GM12891 (cell line): ENCODE results near the gene NKD1. TPM values are rescaled to one million over a fixed set of nuclear protein-coding genes. Genes with fewer than 3 reads are reported as not detected.
"Not testable (repeated sequence)": the region's sequence is repeated elsewhere in the genome, so short reads cannot be mapped to it uniquely, and the experiment has no call there.

Experiments
- DNase-seq: peaks from one replicate; pipeline ENCODE4 v3.0.0; 2011; ENCODE audit warnings: low spot score; ENCODE audit not compliant: insufficient read length
- FAIRE-seq: peaks from 2 replicates; lab custom pipeline; 2011; peaks lifted over from hg19 to GRCh38; lab: Jason Lieb, UNC
- PAX5 ChIP-seq: IDR thresholded peaks from 2 replicates; pipeline ENCODE4 v1.6.1; 2011; ENCODE audit warnings: low read length, moderate library complexity, mild to moderate bottlenecking; ENCODE audit not compliant: insufficient read depth, severe bottlenecking
- POLR2A ChIP-seq: IDR thresholded peaks from 2 replicates; pipeline ENCODE4 v1.6.1; 2011; ENCODE audit warnings: low read depth, low read length, control low read depth
- POLR2AphosphoS5 ChIP-seq: IDR thresholded peaks from 2 replicates; pipeline ENCODE4 v1.6.1; 2011; ENCODE audit warnings: low read depth, low read length, control low read depth
- POU2F2 ChIP-seq: IDR thresholded peaks from 2 replicates; pipeline ENCODE4 v1.6.1; 2011; ENCODE audit warnings: low read depth, mild to moderate bottlenecking, control low read depth, low read length, moderate library complexity
- SPI1 ChIP-seq: IDR thresholded peaks from 2 replicates; pipeline ENCODE4 v1.6.1; 2011; ENCODE audit warnings: low read depth, low read length, control low read depth
- TAF1 ChIP-seq: IDR thresholded peaks from 2 replicates; pipeline ENCODE4 v1.6.1; 2011; ENCODE audit warnings: low read depth, low read length, control low read depth
- polyA plus RNA-seq: library from polyadenylated mRNA; unstranded; fragments of >200 nt; gene quantifications from one replicate; pipeline ENCODE4 v1.2.1, GENCODE V29; 2012; ENCODE audit warnings: low read depth, missing spikeins, inconsistent platforms; ENCODE audit not compliant: missing spikeins

Gene NKD1, protein sequence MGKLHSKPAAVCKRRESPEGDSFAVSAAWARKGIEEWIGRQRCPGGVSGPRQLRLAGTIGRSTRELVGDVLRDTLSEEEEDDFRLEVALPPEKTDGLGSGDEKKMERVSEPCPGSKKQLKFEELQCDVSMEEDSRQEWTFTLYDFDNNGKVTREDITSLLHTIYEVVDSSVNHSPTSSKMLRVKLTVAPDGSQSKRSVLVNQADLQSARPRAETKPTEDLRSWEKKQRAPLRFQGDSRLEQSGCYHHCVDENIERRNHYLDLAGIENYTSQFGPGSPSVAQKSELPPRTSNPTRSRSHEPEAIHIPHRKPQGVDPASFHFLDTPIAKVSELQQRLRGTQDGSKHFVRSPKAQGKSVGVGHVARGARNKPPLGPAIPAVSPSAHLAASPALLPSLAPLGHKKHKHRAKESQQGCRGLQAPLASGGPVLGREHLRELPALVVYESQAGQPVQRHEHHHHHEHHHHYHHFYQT
- 0.04 TPM for polyA plus RNA-seq

DNA sequence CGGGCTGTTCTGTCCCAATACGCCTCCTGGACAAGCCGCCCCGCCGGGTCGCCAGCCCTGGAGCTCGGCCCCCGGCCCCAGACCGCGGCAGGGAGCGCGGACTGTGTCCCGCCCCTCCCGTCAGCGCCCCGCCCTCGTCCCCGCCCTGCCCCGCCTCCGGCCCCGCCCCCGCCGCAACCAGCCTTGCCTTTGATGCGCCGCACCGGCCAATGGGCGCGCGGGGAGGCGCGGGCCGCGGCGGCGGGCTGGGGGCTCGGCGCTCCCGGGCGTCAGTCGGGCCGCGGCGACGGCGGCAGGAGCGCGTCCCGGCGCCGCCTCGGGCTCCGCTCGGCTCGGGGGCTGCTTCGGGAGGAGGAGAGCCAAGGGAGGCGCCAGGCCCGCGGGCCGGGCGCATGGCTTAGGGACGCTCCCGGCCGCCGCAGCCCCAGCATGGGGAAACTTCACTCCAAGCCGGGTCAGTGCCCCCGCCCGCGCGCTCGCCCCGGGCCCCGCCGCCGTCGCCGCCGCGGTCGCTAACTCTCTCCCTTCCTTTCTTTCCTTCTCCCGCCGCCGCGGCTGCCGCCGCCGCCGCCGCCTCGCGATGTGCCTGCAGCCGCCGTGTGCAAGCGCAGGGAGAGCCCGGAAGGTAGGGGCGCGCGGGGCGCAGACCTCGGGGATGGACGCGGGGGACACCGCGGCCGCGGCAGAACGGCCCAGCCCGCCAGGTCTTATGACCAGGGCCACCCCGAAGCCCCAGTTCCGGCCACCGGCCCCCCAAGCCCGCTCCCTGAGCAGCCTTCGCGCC, at the start of gene NKD1:
TSS of gene NKD1 (plus strand) at position 272 of the 784 bp plus-strand sequence. CDS start at position 430, 158 bp downstream.
- peak; percentile 92 for DNase-seq
- peak; percentile 92 for FAIRE-seq
- TF ChIP-seq POLR2AphosphoS5 (no peak), POU2F2 (no peak), POLR2A (no peak), TAF1 (no peak), SPI1 (no peak), PAX5 (no peak)

DNA sequence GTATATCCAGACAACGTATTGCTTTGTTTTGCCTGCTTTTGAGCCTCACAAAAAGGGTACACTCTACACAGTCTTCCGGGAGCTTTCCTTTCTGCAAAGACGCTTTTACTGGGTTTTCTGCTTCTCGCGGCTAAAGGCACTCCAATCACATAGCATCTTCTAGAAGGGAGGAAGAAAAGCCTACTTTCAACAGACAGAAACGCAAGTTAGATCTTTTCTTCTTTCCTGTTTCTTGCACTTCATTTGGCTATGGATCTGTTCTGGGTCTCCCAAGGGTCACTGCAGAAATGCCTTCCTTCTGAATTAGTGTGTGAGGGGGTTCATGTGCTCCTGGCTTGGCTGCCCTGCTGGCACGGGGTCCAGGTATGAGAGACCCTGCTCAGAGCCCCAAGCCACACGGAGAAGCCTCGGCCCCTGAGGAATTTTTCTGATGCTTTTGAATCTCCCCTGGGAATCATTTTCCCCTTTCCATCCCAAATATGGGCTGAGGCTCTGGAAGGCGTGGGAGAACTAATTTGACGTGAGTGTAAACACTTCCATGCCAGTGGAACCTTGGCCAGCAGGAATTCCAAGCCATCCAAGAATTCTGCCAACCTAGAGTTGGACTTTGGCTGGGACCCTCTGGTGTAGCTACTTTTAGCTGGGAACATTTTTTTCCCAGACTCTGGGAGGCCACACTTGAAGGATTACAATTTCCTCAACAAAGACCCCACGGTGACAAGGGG, 49.6 kb upstream of the NKD1 start:
- no peak for DNase-seq
- no peak for FAIRE-seq
- TF ChIP-seq POLR2A (no peak), POU2F2 (no peak), SPI1 (no peak)

- DNase-seq (no peak), FAIRE-seq (no peak)
- TF ChIP-seq PAX5: no peak
- no peak for TF ChIP-seq SPI1
- TF ChIP-seq TAF1: no peak
- no peak for TF ChIP-seq POU2F2
- TF ChIP-seq POLR2AphosphoS5: no peak
These were observed 48.9 kb upstream of the NKD1 start for GRCh38 chr16:50499254-50499653.

DNA sequence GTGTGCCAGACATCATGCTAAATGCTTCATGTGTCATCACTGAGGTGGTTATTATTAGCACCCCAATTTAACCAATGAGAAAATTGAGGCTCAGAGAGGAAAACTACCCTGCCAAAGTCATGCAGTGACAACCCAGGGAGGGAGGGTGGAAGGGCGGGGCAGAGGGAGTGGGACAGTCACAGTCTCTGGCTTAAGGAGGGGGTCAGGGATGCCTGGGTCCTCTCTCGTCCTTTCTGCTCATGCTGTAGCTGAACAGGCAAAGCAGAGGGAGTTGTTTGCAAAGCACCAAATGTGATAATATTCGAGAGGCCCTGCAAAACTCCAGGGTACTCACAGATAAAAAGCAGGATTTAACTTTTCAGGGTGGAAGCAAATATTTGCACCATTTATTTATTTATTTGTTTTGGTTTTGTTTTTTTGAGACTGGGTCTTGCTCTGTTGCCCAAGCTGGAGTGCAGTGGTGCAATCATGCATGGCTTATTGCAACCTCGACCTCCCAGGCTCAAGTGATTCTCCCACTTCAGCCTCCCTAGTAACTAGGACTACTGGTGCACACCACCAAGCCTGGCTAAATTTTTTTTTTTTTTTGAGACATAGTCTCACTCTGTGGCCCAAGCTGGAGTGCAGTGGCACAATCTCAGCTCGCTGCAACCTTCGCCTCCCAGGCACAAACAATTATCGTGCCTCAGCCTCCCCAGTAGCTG, 47.9 kb upstream of the NKD1 start:
- DNase-seq: no peak
- no peak for FAIRE-seq
- TF ChIP-seq POU2F2 (no peak), PAX5 (no peak), SPI1 (no peak), POLR2AphosphoS5 (no peak)

DNA sequence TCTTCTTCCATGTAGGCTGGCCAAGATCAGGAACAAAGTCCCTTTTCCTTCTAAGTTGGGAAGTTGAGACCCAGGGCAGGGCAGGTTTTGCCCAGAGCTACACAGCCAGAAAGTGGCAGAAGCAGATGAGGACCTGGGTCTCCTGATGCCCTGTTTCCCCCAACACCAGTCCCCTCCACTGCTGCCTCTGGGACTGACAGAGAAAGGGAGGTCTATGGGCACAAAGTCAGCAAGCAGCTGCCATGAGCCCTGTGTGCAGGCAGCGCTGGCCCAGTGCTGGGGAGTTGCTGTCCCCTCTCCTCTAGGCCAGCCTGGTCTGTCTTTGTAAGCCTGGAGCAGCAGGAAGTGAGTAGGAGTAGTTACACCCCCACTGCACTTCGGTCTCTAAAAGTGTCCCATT, 46.9 kb upstream of the NKD1 start:
- TF ChIP-seq PAX5 (no peak), TAF1 (no peak), POU2F2 (no peak), POLR2AphosphoS5 (no peak), SPI1 (no peak), POLR2A (no peak)
- no peak for FAIRE-seq
- no peak for DNase-seq

DNA sequence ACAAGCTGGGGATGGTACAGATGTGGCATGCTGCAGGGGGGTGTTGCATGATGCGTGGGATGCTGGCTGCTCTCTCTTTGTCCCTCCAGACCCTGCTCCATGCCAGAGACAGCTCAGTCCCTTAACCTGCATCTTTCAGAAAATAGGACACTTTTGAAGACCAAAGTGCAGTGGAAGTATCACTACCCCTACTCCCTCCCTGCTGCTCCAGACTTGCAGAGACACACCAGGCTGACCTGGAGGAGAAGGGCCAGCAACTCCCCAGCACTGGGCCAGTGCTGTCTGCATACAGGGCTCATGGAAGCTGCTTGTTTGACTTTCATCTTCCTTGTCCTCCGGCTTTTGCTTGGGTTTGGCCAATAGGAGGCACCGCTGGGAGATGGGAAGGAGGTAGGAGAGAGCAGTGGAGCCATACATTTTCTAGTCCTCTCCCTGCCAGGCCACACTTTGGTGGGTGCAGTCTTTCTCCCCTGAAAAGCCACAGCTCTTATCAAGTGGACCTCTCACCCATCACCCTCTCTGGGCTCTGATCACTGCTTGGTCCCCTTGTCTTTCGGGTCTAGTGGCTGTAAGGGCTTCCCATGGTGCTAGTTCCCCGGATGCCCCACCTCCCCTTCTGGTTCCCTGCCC, 46.1 kb upstream of the NKD1 start:
- DNase-seq: no peak
- no peak for FAIRE-seq

DNA sequence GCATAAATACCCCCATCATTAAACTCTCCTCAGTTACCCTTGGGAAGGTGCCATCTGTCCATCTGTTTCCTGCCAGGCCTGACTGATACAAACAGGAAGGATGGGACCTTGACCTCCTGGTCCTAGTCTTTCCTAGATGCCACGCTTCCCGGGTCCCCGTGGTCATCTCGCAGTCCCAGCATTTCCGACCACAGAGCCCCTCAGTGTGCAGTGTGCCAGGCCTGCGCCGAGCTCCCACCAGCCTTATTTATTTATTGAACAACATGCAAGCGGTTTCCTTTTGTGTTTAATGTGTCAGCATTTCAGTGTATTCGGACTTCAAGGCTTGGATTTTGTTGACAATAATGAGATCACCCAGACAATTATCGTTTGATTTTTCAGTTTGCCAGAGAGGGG, 45.6 kb upstream of the NKD1 start:
- no peak for TF ChIP-seq TAF1
- TF ChIP-seq PAX5: no peak
- no peak for TF ChIP-seq POLR2AphosphoS5
- TF ChIP-seq POLR2A: no peak
- TF ChIP-seq POU2F2: no peak
- TF ChIP-seq SPI1: no peak
- DNase-seq (no peak), FAIRE-seq (no peak)

More for the DNA sequence above, 46.1 kb upstream of the NKD1 start:
- TF ChIP-seq SPI1 (no peak), POLR2A (no peak), POU2F2 (no peak), PAX5 (no peak), POLR2AphosphoS5 (no peak), TAF1 (no peak)

- FAIRE-seq: not testable (repeated sequence)
These were observed 44.2 kb upstream of the NKD1 start for GRCh38 chr16:50503868-50504531.

More at GRCh38 chr16:50503868-50504531, 44.2 kb upstream of the NKD1 start:
- DNase-seq: not testable (repeated sequence)
